Mucosa of descending colon (tissue), 3 donors: ENCODE measurements around the gene ACSS1. TPM values are rescaled to one million over a fixed set of nuclear protein-coding genes. Genes with fewer than 3 reads are reported as not detected.

Source experiments
- ATAC-seq: fragments of 200-7000 bp; cut with Tn5 transposase; one replicate; pipeline ENCODE4 v1.9.1; 2020; ENCODE audit warnings: mild to moderate bottlenecking, moderate library complexity
- DNase-seq, 3 donors: peaks; one replicate each; pipeline ENCODE4 v3.0.0-alpha.2; 2020
- H3K36me3 ChIP-seq: fragments of 200-600 bp; one replicate; pipeline ENCODE4 v1.8.0; 2021; ENCODE audit warnings: low read depth, mild to moderate bottlenecking
- H3K4me1 ChIP-seq: fragments of 200-600 bp; one replicate; pipeline ENCODE4 v1.8.0; 2021; ENCODE audit warnings: low read depth, mild to moderate bottlenecking
- H3K4me3 ChIP-seq: fragments of 200-600 bp; one replicate; pipeline ENCODE4 v1.8.0; 2021; ENCODE audit warnings: mild to moderate bottlenecking
- H3K9me3 ChIP-seq: fragments of 200-600 bp; one replicate; pipeline ENCODE4 v1.8.0; 2021; ENCODE audit warnings: mild to moderate bottlenecking
- CTCF ChIP-seq: fragments of 200-600 bp; IDR thresholded peaks from one replicate; pipeline ENCODE4 v1.8.0; 2022; ENCODE audit warnings: antibody characterized with exemption, mild to moderate bottlenecking
- intact Hi-C, 2 donors: fragments of 100-400 bp; cut with DNase I in 1 of 2; cut with micrococcal nuclease in 1 of 2; formaldehyde crosslinking; loops; one replicate each; pipeline versions ENCODE4 v1.11.0 to v1.11.1; 2022; cut with DNase I, micrococcal nuclease
- total RNA-seq, 3 donors: library from RNA; stranded (reverse); fragmentation: NEBNext Ultra II Directional in 2 of 3; extraction: Animal tissue kit (Norgen Biotek cat#: 25700) in 2 of 3; gene quantifications; one replicate each; pipeline versions ENCODE4 v1.2.1 to v1.2.4, GENCODE V29; 2021 to 2023
- donor health status: DM: no; HTN: no; CAD: no; lungs with moderate emphysema.
- donor health status: DM: no; HTN: no; CAD: no.
- donor health status: DM: no; HTN: yes; CAD: no.

The ACSS1 gene
- total RNA-seq, 3 donors from 2014 or later, result 29.8 to 37.9 (median 36.9) TPM

GRCh38 chr20:25090492-25091429 is 32.8 kb upstream of the ACSS1 start:
- intact Hi-C loops, result no loop called here
- H3K4me3 ChIP-seq, result no peak overlapping the region
- ATAC-seq, result peak; percentile 93
- H3K4me1 ChIP-seq, result no peaks in the 10 kb centered on the region
- peak; percentile 53 to 80 (median 60) for DNase-seq
- no peak for TF ChIP-seq CTCF
- no peaks in the 10 kb centered on the region for H3K9me3 ChIP-seq
- no peaks in the 10 kb centered on the region for H3K36me3 ChIP-seq

GRCh38 chr20:25089662-25090061 is 31.7 kb upstream of the ACSS1 start:
- no peaks in the 10 kb centered on the region for H3K4me1 ChIP-seq
- H3K36me3 ChIP-seq, result no peaks in the 10 kb centered on the region
- no peaks in the 10 kb centered on the region for H3K9me3 ChIP-seq
- ATAC-seq (no peak), DNase-seq (no peak)
- intact Hi-C loops, result loop anchor here in 1 of 2 donors (10.0 kb wide), 1 partner anchor 85 kb away; no protein-coding TSS in a partner anchor
- TF ChIP-seq CTCF, result no peak
- no peak overlapping the region for H3K4me3 ChIP-seq

- H3K36me3 ChIP-seq, result no peaks in the 10 kb centered on the region
- DNase-seq, result no peak
- no peak overlapping the region for H3K4me3 ChIP-seq
- no peak for ATAC-seq
- intact Hi-C loops, result loop anchor here in 1 of 2 donors (10.0 kb wide), 1 partner anchor 86 kb away; no protein-coding TSS in a partner anchor
- no peaks in the 10 kb centered on the region for H3K9me3 ChIP-seq
- peaks cover 3% of the 10 kb centered on the region for H3K4me1 ChIP-seq
- no peak for TF ChIP-seq CTCF
These were observed 31.2 kb upstream of the ACSS1 start for GRCh38 chr20:25089096-25089495.

- no peaks in the 10 kb centered on the region for H3K9me3 ChIP-seq
- intact Hi-C loops, result loop anchor here in 1 of 2 donors (10.0 kb wide), 1 partner anchor 87 kb away; no protein-coding TSS in a partner anchor
- no peak for TF ChIP-seq CTCF
- no peaks in the 10 kb centered on the region for H3K36me3 ChIP-seq
- DNase-seq (no peak), ATAC-seq (no peak)
- no peak overlapping the region for H3K4me3 ChIP-seq
- H3K4me1 ChIP-seq, result peaks cover 7% of the 10 kb centered on the region
These were observed 30.3 kb upstream of the ACSS1 start for GRCh38 chr20:25088267-25088666.

- ATAC-seq, result no peak
- DNase-seq, result no peak
- no peaks in the 10 kb centered on the region for H3K9me3 ChIP-seq
- intact Hi-C loops, result loop anchor here in 1 of 2 donors (10.0 kb wide), 1 partner anchor 87 kb away; no protein-coding TSS in a partner anchor
- no peaks in the 10 kb centered on the region for H3K36me3 ChIP-seq
- no peak overlapping the region for H3K4me3 ChIP-seq
- peaks cover 9% of the 10 kb centered on the region for H3K4me1 ChIP-seq
- TF ChIP-seq CTCF, result no peak
These were observed 29.4 kb upstream of the ACSS1 start for GRCh38 chr20:25087186-25087929.
